Stomach (tissue), 19 donors: Measurements from ENCODE around the gene CRYZL1. TPM values are rescaled to one million over a fixed set of nuclear protein-coding genes. Genes with fewer than 3 reads are reported as not detected.

Source experiments
- DNase-seq, 2 donors: peaks; one replicate each; pipeline versions ENCODE4 v3.0.0 to v3.0.0-alpha.2; 2013 to 2019
- H3K27ac ChIP-seq, 5 donors: fragments of 200-600 bp in 4 of 5; sonication (generic) in 4 of 5; one replicate each; pipeline ENCODE4 v1.5.1; 2013 to 2019; ENCODE audit warnings: mild to moderate bottlenecking in 1 of 5, moderate library complexity in 1 of 5
- H3K27me3 ChIP-seq, 3 donors: fragments of 200-600 bp; sonication (generic); one replicate each; pipeline ENCODE4 v1.5.1; 2017 to 2019; ENCODE audit warnings: mixed run types in 1 of 3
- H3K36me3 ChIP-seq, 4 donors: fragments of 200-600 bp; sonication (generic); 1 replicate in 3 of 4; 2 replicates in 1 of 4; pipeline ENCODE4 v1.5.1; 2016 to 2019
- H3K4me1 ChIP-seq, 4 donors: fragments of 200-600 bp; sonication (generic); one replicate each; pipeline ENCODE4 v1.5.1; 2016 to 2019
- H3K4me3 ChIP-seq, 4 donors: fragments of 200-600 bp; sonication (generic) in 3 of 4; one replicate each; pipeline ENCODE4 v1.5.1; 2016 to 2019; ENCODE audit warnings: mild to moderate bottlenecking in 1 of 4
- H3K9me3 ChIP-seq, 4 donors: fragments of 200-600 bp; sonication (generic); one replicate each; pipeline ENCODE4 v1.5.1; 2016 to 2019
- EP300 ChIP-seq: sonication (generic); formaldehyde crosslinking; IDR thresholded peaks from one replicate; pipeline ENCODE4 v1.6.1; 2017; ENCODE audit warnings: antibody characterized with exemption
- POLR2A ChIP-seq, 4 donors: fragments of 450-650 bp; IDR thresholded peaks; one replicate each; pipeline ENCODE4 v1.6.1; 2016; ENCODE audit warnings: antibody characterized with exemption in 4 of 4, control low read depth in 2 of 4, mild to moderate bottlenecking in 1 of 4, moderate library complexity in 1 of 4
- POLR2AphosphoS5 ChIP-seq, 3 donors: sonication (generic); formaldehyde crosslinking; IDR thresholded peaks; one replicate each; pipeline ENCODE4 v1.6.1; 2016; ENCODE audit warnings: antibody characterized with exemption in 3 of 3
- WGBS, 5 donors: extraction: QIAGEN DNeasy Blood & Tissue Kit in 3 of 5; methylation state at CpG; one replicate each; pipeline versions ENCODE4 v1.1.5 to v1.1.7; 2013 to 2018; 5-methylcytosine and 5-hydroxymethylcytosine counted together
- intact Hi-C: fragments of 100-400 bp; cut with DNase I; formaldehyde crosslinking; loops from one replicate; pipeline ENCODE4 v1.15.1; 2023; ENCODE audit warnings: low total_unique reads
- long read RNA-seq, 10 donors: transcript quantifications; one replicate each; lab custom pipeline, GENCODE V29; 2026
- polyA plus RNA-seq, 3 donors: library from polyadenylated mRNA; stranded (reverse); fragments of 200-250 nt; gene quantifications; one replicate each; pipeline ENCODE4 v1.2.3, GENCODE V29; 2013
- total RNA-seq, 5 donors: library from RNA; depleted of rRNA; stranded (reverse); fragments of >200 nt; gene quantifications; one replicate each; pipeline versions ENCODE4 v1.1.0 to v1.2.3, GENCODE V29; 2014 to 2016
- TF ChIP-seq, protein P1 (sequence below), 7 experiments: fragments of 450-650 bp in 4 of 7; fragments of 200-600 bp in 3 of 7; sonication (generic) in 3 of 7; IDR thresholded peaks; one replicate each; pipeline ENCODE4 v1.5.1; 2016 to 2019; ENCODE audit warnings: antibody characterized with exemption in 7 of 7, control low read depth in 2 of 7, mild to moderate bottlenecking in 1 of 7
- donor health status: healthy with polysubstance abuse.
- donor health status: Bipolar disorder and iron deficiency.
- donor health status: healthy.

The CRYZL1 gene
- total RNA-seq (10 to 100 TPM in 4 of 5 donors, 1 to 10 TPM in 1; 9.3 to 73.5 (median 50.0) TPM), polyA plus RNA-seq (10 to 100 TPM; 17.6 to 33.9 (median 23.8) TPM)
- long read RNA-seq, donor 1, transcript CRYZL1-203 (13 exons, 1,482 nt): major isoform, 6 of 10 reads
- long read RNA-seq, donor 1, partial matches to known transcripts: 0 of 10 reads
- long read RNA-seq, donor 1, other reads (novel, unspliced or antisense): 0 of 10 reads
- long read RNA-seq, donor 2, partial matches to known transcripts: 0 of 8 reads
- long read RNA-seq, donor 2, other reads (novel, unspliced or antisense): 0 of 8 reads
- long read RNA-seq, donor 3, transcript CRYZL1-203 (13 exons, 1,482 nt): major isoform, 5 of 8 reads
- long read RNA-seq, donor 3, partial matches to known transcripts: 0 of 8 reads
- long read RNA-seq, donor 3, other reads (novel, unspliced or antisense): 0 of 8 reads
- long read RNA-seq, donor 4, partial matches to known transcripts: 0 of 1 reads
- long read RNA-seq, donor 4, other reads (novel, unspliced or antisense): 0 of 1 reads
- long read RNA-seq, donor 5, partial matches to known transcripts: 0 of 4 reads
- long read RNA-seq, donor 5, other reads (novel, unspliced or antisense): 0 of 4 reads
- long read RNA-seq, donor 6, transcript CRYZL1-219 (2 exons, 1,018 nt): minor isoform, 8 of 34 reads
- long read RNA-seq, donor 6, transcript CRYZL1-203 (13 exons, 1,482 nt): major isoform, 14 of 34 reads
- long read RNA-seq, donor 6, partial matches to known transcripts: 5 of 34 reads
- long read RNA-seq, donor 6, other reads (novel, unspliced or antisense): 0 of 34 reads
- long read RNA-seq, donor 7, partial matches to known transcripts: 0 of 6 reads
- long read RNA-seq, donor 7, other reads (novel, unspliced or antisense): 0 of 6 reads
- long read RNA-seq, donor 8, partial matches to known transcripts: 0 of 7 reads
- long read RNA-seq, donor 8, other reads (novel, unspliced or antisense): 0 of 7 reads
- long read RNA-seq, donor 9, partial matches to known transcripts: 5 of 10 reads
- long read RNA-seq, donor 9, other reads (novel, unspliced or antisense): 0 of 10 reads
- long read RNA-seq, donor 10, transcript CRYZL1-203 (13 exons, 1,482 nt): major isoform, 5 of 6 reads
- long read RNA-seq, donor 10, partial matches to known transcripts: 0 of 6 reads
- long read RNA-seq, donor 10, other reads (novel, unspliced or antisense): 0 of 6 reads

DNA sequence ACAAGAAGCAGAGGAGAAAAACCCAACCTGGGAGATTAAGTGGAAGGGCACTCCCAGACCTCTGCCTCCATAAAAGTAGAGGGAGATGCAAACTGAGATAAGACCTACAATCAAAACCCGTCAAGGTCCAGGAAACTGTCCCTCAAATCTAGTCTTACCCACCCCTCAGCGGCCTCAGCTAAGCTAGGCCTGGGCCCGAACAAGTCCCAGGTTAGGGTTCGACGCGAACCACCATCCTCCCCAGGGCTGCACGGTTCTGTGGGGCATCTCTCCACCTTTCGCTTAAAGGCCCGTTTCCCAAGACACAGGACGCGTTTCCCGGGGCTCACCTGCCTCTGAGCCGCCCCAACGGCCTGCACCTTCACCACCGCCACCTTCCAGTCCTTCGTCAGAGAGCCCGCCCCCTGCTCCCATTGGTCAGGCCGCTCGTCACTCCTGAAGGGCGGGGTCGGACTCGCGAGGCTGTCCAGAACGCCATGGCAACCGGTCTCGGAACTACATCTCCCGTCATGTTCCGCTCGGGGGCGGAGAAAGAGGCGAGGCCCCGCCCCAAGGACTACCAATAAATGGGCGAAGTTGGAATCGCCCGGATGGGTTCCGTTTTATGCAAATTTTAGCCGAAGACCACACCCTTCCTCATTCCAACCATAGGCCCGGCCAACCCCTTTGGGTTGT lies at the start of gene CRYZL1:
TSS of gene CRYZL1 (minus strand) at position 390 of the 675 bp plus-strand sequence. CDS start 10,190 bp downstream, outside the sequence.
- Histone ChIP-seq H3K4me1 (peaks cover 11 to 61% (median 39%) of the 10 kb centered on the region in 4 donors), H3K36me3 (peaks cover 0 to 5% (median 0%) of the 10 kb centered on the region in 4 donors), H3K27me3 (no peaks in the 10 kb centered on the region), H3K4me3 (peak within 1 kb of the TSS; percentile 96 to 98 (median 96)), H3K27ac (peak within 1 kb of the TSS; percentile 89 to 95 (median 92)), H3K9me3 (no peaks in the 10 kb centered on the region)
- WGBS, 5 donors: 0 to 1% (median 0%) methylated on average over 33 to 38 of the region's 38 CpGs
- TF ChIP-seq EP300 (no peak), POLR2AphosphoS5 (IDR thresholded peaks at IDR 0.05) (peak in 2 of 3 donors; percentile 79 to 82), POLR2A (IDR thresholded peaks at IDR 0.05) (peak in 1 of 4 donors; percentile 36)
- TF ChIP-seq, protein P1, sequence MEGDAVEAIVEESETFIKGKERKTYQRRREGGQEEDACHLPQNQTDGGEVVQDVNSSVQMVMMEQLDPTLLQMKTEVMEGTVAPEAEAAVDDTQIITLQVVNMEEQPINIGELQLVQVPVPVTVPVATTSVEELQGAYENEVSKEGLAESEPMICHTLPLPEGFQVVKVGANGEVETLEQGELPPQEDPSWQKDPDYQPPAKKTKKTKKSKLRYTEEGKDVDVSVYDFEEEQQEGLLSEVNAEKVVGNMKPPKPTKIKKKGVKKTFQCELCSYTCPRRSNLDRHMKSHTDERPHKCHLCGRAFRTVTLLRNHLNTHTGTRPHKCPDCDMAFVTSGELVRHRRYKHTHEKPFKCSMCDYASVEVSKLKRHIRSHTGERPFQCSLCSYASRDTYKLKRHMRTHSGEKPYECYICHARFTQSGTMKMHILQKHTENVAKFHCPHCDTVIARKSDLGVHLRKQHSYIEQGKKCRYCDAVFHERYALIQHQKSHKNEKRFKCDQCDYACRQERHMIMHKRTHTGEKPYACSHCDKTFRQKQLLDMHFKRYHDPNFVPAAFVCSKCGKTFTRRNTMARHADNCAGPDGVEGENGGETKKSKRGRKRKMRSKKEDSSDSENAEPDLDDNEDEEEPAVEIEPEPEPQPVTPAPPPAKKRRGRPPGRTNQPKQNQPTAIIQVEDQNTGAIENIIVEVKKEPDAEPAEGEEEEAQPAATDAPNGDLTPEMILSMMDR (IDR thresholded peaks at IDR 0.05): no peak
- intact Hi-C loops: no loop called here
- peak; percentile 100 for DNase-seq

DNA sequence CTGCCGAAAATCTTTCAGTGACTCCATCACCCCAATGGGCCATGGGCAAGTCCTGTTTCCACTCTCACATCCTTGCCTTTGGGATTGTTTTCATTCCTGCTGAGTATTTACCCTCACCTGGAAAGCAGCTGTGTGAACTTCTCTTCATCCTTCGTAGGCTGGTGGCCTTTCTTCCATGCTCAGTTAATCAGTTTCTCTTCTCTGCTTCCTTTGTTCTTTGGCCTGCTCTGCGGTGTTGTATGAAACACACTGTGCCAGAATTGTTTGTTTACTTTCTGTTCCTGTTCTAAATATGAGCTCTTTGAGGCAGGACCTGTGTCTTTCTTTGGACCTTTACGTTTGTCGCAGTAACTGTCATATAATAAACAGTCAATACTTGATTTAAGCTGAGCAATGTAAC lies 49.3 kb upstream of the CRYZL1 start:
- Histone ChIP-seq H3K36me3 (no peaks in the 10 kb centered on the region), H3K27me3 (no peaks in the 10 kb centered on the region), H3K9me3 (no peaks in the 10 kb centered on the region), H3K27ac (no peak overlapping the region), H3K4me3 (no peak overlapping the region), H3K4me1 (peaks cover 2 to 34% (median 17%) of the 10 kb centered on the region in 4 donors)
- intact Hi-C loops: no loop called here
- 69 to 81% (median 74%) methylated on average over 5 of the region's 5 CpGs for WGBS, 5 donors
- no peak for DNase-seq
- TF ChIP-seq EP300 (no peak), POLR2AphosphoS5 (IDR thresholded peaks at IDR 0.05) (no peak), POLR2A (IDR thresholded peaks at IDR 0.05) (no peak)
- TF ChIP-seq, protein P1 (IDR thresholded peaks at IDR 0.05): no peak

DNA sequence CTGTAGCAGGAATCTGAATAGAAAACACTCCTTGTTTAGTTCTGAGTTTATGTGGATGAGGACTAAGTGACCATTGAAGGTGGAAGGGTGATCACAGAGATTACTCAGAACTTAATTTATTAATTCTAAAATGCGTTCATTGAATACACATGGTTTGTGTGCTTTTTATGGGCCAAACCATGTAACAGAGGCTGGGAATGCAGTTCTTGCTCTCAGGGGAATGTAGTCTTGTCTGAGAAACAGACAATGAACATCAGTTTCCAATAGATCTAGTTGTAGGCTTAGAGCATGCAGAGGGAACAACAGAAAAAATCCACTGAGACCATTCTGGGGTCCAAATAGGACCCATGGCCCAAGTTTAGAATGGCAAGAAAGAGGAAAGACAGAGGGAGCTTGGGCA lies 46.8 kb upstream of the CRYZL1 start:
- peaks cover 10 to 54% (median 33%) of the 10 kb centered on the region in 4 donors for H3K4me1 ChIP-seq
- intact Hi-C loops: no loop called here
- H3K27ac ChIP-seq: no peak overlapping the region
- no peaks in the 10 kb centered on the region for H3K36me3 ChIP-seq
- 67 to 90% (median 76%) methylated on average over 1 of the region's 1 CpG for WGBS, 5 donors
- TF ChIP-seq, protein P1 (IDR thresholded peaks at IDR 0.05): no peak
- TF ChIP-seq POLR2AphosphoS5 (IDR thresholded peaks at IDR 0.05) (no peak), EP300 (no peak), POLR2A (IDR thresholded peaks at IDR 0.05) (no peak)
- no peaks in the 10 kb centered on the region for H3K9me3 ChIP-seq
- no peaks in the 10 kb centered on the region for H3K27me3 ChIP-seq
- DNase-seq: no peak
- no peak overlapping the region for H3K4me3 ChIP-seq
